ENCODE data around the gene SPECC1L. TPM values are rescaled to one million over a fixed set of nuclear protein-coding genes. Genes with fewer than 3 reads are reported as not detected.

Gene SPECC1L
- total RNA-seq, 4 donors from 2014 or later, result 63.6 to 116 (median 90.1) TPM

GRCh38 chr22:24376002-24376401 lies 105.4 kb downstream of the SPECC1L start:
- Histone ChIP-seq H3K9me3 (no peaks in the 10 kb centered on the region), H3K4me1 (peaks cover 0 to 3% (median 0%) of the 10 kb centered on the region in 4 donors)
- intact Hi-C loops (cut with DNase I), result no loop called here

GRCh38 chr22:24376586-24376985 lies 106.0 kb downstream of the SPECC1L start:
- Histone ChIP-seq H3K4me1 (peaks cover 0 to 3% (median 0%) of the 10 kb centered on the region in 4 donors), H3K4me3 (no peak overlapping the region), H3K36me3 (peaks cover 26 to 68% (median 50%) of the 10 kb centered on the region in 4 donors), H3K9me3 (no peaks in the 10 kb centered on the region), H3K27ac (replicated peaks in 1 of 4) (no peak overlapping the region), H3K27me3 (no peaks in the 10 kb centered on the region)
- WGBS, result 88% methylated on average over 3 of the region's 3 CpGs
- no peak for DNase-seq (ENCODE audit: extremely low spot score)
- TF ChIP-seq POLR2A (IDR thresholded peaks at IDR 0.05; ENCODE audit: low read depth), result no peak
- TF ChIP-seq POLR2AphosphoS5 (IDR thresholded peaks at IDR 0.05), result no peak
- no peak for TF ChIP-seq CTCF (IDR thresholded peaks at IDR 0.05)
- TF ChIP-seq EP300 (IDR thresholded peaks at IDR 0.05), result no peak
- intact Hi-C loops (cut with DNase I), result no loop called here

More at GRCh38 chr22:24376002-24376401, 105.4 kb downstream of the SPECC1L start:
- DNase-seq (ENCODE audit: extremely low spot score), result no peak
- 92% methylated on average over 2 of the region's 2 CpGs for WGBS
- peaks cover 32 to 72% (median 54%) of the 10 kb centered on the region in 4 donors for H3K36me3 ChIP-seq
- H3K27ac ChIP-seq (replicated peaks in 1 of 4), result no peak overlapping the region
- no peaks in the 10 kb centered on the region for H3K27me3 ChIP-seq
- H3K4me3 ChIP-seq, result no peak overlapping the region
- TF ChIP-seq POLR2A (IDR thresholded peaks at IDR 0.05; ENCODE audit: low read depth) (no peak), EP300 (IDR thresholded peaks at IDR 0.05) (no peak), CTCF (IDR thresholded peaks at IDR 0.05) (no peak), POLR2AphosphoS5 (IDR thresholded peaks at IDR 0.05) (no peak)

- Histone ChIP-seq H3K4me3 (no peak overlapping the region), H3K9me3 (no peaks in the 10 kb centered on the region), H3K36me3 (peaks cover 19 to 59% (median 36%) of the 10 kb centered on the region in 4 donors), H3K27ac (replicated peaks in 1 of 4) (no peak overlapping the region), H3K27me3 (no peaks in the 10 kb centered on the region), H3K4me1 (peaks cover 0 to 3% (median 0%) of the 10 kb centered on the region in 4 donors)
- 74% methylated on average over 2 of the region's 2 CpGs for WGBS
- intact Hi-C loops (cut with DNase I), result no loop called here
- no peak for DNase-seq (ENCODE audit: extremely low spot score)
- no peak for TF ChIP-seq EP300 (IDR thresholded peaks at IDR 0.05)
- no peak for TF ChIP-seq CTCF (IDR thresholded peaks at IDR 0.05)
- TF ChIP-seq POLR2A (IDR thresholded peaks at IDR 0.05; ENCODE audit: low read depth), result no peak
- TF ChIP-seq POLR2AphosphoS5 (IDR thresholded peaks at IDR 0.05), result no peak
Observed at GRCh38 chr22:24379536-24379935, 108.9 kb downstream of the SPECC1L start.

- 87% methylated on average over 7 of the region's 7 CpGs for WGBS
- DNase-seq (ENCODE audit: extremely low spot score), result no peak
- no peak overlapping the region for H3K27ac ChIP-seq (replicated peaks in 1 of 4)
Observed at GRCh38 chr22:24380220-24380904, 109.7 kb downstream of the SPECC1L start.

GRCh38 chr22:24380905-24381230 lies 110.2 kb downstream of the SPECC1L start:
- DNase-seq (ENCODE audit: extremely low spot score), result no peak
- Histone ChIP-seq H3K36me3 (peaks cover 16 to 52% (median 29%) of the 10 kb centered on the region in 4 donors), H3K27me3 (no peaks in the 10 kb centered on the region), H3K4me3 (no peak overlapping the region), H3K4me1 (peaks cover 0 to 3% (median 0%) of the 10 kb centered on the region in 4 donors), H3K9me3 (no peaks in the 10 kb centered on the region), H3K27ac (replicated peaks in 1 of 4) (no peak overlapping the region)
- intact Hi-C loops (cut with DNase I), result no loop called here
- WGBS, result 81% methylated on average over 1 of the region's 1 CpG
- TF ChIP-seq POLR2A (IDR thresholded peaks at IDR 0.05; ENCODE audit: low read depth) (no peak), POLR2AphosphoS5 (IDR thresholded peaks at IDR 0.05) (no peak), EP300 (IDR thresholded peaks at IDR 0.05) (no peak), CTCF (IDR thresholded peaks at IDR 0.05) (no peak)

More at GRCh38 chr22:24380220-24380904, 109.7 kb downstream of the SPECC1L start:
- no peaks in the 10 kb centered on the region for H3K27me3 ChIP-seq
- peaks cover 19 to 57% (median 34%) of the 10 kb centered on the region in 4 donors for H3K36me3 ChIP-seq
- peaks cover 0 to 3% (median 0%) of the 10 kb centered on the region in 4 donors for H3K4me1 ChIP-seq
- intact Hi-C loops (cut with DNase I), result no loop called here
- TF ChIP-seq POLR2AphosphoS5 (IDR thresholded peaks at IDR 0.05), result no peak
- H3K9me3 ChIP-seq, result no peaks in the 10 kb centered on the region
- no peak overlapping the region for H3K4me3 ChIP-seq
